Middle frontal gyrus (tissue), 1 donor: ENCODE measurements around the gene FYB1.
A peak's percentile ranks its signal among the peaks of the same experiment; 100 is the strongest.

ENCODE experiments used
- DNase-seq: peaks from one replicate; pipeline ENCODE4 v3.0.0-alpha.2; 2015; ENCODE audit warnings: low spot score; ENCODE audit errors: extremely low spot score

The FYB1 gene

GRCh38 chr5:39161578-39161977 lies 57.8 kb downstream of the FYB1 start:
- DNase-seq, result no peak

DNA sequence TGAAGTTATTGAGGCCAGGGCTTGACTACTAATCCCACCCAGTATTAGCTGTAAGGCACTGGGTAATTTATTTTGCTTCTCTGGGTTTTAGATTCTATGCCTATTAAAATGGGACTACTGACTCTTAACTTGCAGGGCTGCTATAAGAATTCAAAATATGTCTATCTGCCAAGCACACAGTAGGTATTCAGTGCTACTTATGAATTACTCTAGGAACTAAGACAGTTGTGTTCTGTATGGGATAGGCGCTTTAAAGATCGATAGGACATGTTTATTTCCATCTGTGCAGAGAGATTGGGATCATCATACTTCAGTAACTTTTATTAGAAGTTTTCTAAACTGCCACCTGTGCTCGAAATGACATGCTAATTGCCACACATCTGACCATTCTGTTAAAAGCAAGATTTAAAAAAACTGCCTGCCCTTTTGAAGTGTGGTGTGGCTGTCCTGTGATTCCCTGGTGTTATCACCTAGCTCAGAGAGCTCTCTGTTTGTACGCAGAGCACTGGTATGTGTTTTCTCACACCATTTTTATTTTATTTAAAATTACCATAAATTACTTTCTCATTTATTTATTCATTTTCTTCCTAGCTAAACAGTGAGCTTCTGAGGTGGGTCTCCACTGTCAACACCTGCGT lies 58.7 kb downstream of the FYB1 start:
- no peak for DNase-seq

DNA sequence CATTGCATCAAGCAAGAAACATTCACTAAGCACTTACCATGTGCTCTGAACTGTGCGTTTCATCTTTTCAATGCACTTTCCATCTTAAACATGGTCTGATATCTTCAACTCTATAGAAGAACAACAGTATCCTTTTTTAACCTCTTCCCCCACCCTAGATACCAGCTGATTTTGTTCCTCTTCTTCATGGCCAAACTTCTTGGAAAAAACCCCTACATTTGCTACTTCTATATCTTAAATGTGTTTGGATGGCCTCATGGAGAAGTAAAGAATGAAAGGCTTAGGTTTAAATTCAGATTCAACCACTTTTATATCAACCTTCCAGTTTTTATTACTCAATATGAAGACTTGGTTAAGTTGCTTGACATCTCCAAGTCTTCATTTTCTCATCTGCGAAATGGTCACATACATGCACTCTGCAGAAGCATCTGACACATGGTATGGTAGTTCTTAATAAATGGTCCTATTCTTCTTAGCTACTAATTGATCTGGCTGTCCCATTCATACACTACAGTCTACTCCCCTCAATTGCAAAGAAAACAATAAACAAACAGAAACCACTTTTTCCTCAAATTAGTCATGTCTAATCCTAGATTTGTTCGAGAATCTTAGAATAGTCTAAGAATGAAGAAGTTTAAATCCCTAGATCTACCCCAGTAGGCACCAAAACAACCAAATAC lies 59.4 kb downstream of the FYB1 start:
- DNase-seq, result no peak

DNA sequence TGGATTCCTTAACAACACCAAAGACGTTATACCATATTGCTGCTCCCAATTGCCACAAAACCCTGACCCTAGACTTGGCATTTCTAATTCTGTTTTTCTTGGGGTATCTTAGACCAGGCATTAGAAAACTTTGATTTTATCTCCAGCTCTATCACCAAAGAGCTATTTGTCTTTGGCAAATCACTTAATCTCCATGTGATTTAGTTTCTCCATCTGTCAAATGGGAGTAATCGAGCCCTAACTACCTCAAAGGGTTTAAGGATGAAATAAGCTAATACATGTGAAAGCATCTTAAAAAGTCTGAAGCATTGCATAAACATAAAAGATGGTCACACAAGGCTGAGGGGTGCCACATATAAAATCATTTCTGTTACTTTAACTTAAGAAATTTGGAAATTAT lies 60.6 kb downstream of the FYB1 start:
- no peak for DNase-seq

GRCh38 chr5:39158127-39158593 lies 61.2 kb downstream of the FYB1 start:
- DNase-seq, result no peak

GRCh38 chr5:39157701-39158100 lies 61.7 kb downstream of the FYB1 start:
- no peak for DNase-seq

DNA sequence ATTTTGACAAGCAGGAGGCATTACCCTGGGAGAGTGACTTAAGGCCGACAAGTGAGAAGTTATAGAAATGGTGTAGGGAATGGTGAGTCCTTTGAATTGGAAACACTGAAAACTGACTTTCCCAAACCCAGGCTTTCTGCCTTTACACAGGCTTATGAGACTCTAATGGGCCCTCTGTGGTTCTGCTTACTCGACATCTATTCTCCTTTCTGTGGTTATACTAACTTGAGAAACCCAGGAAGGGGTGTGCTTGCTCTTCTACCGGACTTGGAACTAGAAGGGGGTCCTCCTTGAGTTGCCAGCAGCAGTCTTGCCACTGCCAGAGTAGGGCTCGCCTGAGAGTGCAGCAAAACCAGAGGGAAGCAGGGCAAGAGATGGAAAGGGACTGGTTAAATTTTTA lies 63.3 kb downstream of the FYB1 start:
- DNase-seq, result no peak

DNA sequence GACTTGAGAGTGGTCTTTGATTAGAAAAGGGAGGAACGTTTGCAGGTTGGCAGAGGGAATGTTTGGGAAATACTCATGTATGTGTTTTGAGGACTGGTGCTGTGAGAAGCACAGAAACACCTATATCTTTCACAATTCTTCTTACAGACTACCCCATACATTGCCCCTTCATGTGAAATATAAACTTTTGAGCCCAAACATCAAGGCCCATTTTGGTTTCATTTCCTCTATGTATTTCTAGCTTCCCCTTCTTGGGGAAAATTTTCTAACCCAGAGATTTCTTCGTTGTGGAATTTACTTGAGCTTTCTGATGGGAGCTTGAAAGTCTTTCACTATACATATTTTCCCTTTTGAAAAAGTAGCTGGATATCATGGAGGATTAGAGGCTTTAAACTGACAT lies 67.6 kb downstream of the FYB1 start:
- no peak for DNase-seq

DNA sequence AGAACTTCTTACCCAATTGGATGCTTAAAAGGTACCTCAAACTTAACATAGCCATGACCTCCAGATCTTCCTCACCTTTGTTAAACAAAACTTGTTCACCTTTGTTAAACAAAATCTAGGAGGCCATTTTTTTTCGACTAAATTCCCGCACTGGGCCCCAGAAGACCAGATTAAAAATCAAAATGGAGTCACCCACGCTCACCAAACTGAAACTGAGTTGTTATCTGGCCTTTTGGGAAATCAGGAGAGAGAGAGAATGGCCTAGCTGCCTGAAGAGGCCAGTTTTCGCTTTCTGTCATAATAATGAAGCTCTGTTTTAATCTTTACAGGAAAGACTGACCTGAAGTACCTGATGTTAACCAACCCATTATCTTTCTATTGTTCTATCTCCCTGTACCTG lies 69.4 kb downstream of the FYB1 start:
- no peak for DNase-seq

- peak; percentile 32 for DNase-seq
These were observed 70.3 kb downstream of the FYB1 start for GRCh38 chr5:39148983-39149534.

- no peak for DNase-seq
These were observed 72.4 kb downstream of the FYB1 start for GRCh38 chr5:39146831-39147540.

DNA sequence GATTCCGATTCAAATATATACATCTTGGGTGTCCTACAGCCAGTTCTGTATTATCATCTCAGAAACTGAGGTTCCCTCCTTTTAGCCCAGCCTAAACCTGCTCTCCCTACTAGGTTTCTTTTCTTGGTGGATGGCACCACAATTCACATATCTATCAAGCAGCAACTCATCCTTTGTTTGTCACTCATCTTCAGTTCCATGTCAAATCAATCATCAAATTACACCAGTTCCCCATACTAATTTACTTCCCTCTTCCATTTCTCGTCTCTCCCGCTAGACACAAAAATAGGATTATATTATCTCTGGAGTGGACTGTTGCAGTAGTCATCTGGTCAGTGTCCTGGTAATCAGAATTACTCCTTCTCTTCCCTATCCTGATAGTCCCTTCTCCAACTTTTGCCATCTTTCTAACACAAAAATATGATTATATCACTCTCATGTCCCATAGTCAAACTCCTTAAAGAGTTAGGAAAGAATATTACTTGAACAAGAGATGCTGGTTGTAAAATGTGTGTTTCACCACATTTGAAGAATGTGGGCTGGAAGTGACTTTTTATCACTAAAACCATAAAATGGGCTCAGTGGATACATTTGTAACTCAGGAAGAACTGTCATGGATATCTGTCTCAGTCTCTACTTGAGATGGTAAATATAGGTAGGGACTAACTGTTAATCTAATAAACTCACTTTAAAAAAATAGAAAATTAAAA lies 76.1 kb downstream of the FYB1 start:
- no peak for DNase-seq

- no peak for DNase-seq
These were observed 78.7 kb downstream of the FYB1 start for GRCh38 chr5:39140558-39141168.

DNA sequence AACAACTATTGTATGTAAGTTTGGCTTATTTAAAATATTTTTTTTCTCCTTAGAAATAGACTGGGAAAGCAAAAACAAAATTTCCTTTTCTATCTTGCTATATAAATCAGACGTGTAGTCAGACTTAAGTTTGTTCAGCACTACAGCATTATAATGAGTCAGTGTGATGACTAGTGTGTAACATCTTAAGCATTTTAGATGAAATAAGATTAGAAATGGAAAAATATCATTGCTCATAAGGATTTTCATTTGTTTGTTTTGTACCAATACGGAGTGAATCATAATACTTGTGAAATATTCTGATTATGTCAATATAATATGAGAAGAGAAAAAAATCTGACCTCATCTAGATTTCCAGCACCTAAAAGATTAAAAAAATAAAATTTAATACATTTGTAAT lies 80.5 kb downstream of the FYB1 start:
- DNase-seq, result no peak

DNA sequence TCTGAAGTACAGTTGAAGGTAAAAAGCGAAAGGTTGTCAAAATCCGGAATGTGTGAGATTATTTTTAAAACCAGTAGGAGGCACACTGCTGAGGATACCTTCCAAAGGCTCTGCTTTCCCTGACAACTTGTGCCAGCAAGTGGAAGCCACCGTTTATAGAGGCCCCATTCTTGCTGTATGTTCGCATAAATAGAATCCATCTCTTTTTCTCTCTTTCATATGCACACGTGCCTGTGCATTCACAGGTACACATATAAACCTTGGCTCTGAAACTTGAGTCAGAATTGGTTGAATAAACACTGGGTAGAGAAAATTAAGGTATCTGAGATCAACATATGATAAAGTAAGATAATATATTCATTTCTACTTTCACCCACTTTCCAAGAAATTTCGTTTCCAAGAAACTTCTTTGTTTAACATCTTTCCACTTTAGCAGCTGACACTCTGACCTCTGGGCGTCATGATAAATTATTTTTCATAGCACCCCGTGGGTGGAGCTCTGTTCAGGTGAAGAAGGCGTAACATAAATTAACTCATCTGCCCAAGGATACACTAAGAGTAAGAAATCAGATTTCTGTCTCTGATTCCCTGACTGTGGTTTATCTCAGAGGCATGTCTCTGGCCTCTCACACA lies 81.4 kb downstream of the FYB1 start:
- no peak for DNase-seq

DNA sequence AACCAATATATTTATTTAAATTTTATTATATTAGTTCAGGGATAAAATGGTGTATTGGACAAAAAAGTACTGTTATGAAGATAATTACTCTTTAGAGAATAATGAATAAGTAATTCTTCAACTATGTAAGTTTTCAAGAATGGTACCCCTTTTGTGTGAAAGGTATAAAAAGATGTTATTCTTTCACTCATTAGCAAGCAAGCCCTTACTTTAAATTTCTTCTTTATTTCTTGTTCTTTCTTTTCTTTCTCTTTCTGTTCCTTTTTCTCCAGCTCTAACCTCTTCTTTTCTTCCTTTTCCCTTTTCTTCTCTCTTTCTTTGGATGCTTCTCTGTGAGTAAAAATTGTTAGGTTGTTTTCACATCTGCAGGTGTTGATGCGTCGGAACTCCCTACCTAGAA lies 82.0 kb downstream of the FYB1 start:
- no peak for DNase-seq

- DNase-seq, result no peak
These were observed 86.6 kb downstream of the FYB1 start for GRCh38 chr5:39132792-39133191.

DNA sequence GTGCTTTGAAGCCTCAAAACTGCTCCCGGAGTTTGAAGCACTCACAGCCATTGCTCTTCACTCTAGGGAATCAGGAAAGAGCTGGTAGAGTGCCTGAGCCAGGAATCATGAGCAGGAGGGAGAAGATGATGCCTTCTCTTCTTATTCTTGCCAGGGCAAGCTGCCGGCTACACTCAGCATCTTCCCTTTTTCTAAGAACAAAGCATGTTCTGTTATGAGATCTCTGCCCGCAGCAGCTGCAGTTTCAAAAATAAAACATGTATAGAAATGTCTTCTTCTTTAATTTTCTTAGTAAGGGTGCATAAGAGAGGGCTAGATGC lies 87.3 kb downstream of the FYB1 start:
- DNase-seq, result no peak

DNA sequence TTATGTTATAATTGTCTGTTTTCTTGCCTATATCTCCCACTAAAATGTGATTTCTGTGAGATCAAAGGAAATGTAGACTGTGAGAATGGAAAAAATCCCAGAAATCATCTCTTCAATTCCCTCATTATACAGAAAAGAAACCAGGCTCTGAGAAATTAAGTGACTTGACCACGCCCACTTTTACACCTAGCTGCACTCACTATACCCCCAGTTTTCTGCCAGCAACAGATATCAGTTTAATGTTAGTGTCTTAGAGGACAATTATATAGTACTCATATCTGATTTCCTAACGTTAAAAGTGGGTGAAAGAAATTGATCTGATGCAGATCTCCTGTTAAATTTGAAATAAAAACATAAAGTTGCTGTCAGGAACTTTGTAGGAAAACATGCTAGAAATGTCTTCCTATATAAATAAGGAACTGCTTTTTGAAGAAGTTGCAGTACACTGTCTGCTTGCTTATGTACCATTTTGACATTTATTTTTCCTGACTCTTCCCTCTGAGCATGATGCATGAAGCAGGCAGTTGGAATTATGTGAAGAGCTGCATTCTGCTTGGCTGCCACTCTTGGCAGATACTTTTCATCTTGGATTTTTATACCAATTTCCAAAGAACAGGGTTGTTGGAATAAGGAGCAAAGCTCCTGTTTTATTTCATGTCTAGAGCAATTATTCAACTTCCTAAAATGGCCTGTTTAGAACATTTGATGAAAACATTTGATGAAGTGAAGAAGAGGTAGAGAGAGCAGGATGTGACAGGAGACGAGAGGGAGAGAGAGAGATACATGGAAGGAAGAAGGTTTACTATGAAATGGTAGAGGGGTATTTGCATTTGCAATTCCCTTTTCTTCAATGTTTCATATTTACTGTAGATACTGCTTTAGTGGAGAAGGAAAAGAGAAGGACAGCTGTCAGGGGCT lies 87.9 kb downstream of the FYB1 start:
- DNase-seq, result no peak

DNA sequence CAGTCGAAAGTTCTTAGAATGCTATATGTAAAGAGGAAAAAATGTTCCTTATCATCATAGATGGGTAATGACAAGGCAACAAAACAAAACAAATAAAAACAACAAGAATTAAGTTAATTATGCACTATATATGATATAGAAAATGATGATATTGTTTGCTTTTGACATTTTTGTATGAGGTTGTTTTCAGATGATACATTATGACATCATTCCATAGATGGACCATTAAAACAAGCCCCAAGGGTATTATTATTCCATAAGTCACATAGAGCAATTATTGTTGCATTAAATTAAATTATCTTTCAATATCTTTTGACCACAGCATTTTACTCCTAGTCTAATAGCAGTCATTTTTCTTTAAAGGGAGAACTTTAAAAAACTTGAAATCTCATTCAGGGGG lies 88.6 kb downstream of the FYB1 start:
- no peak for DNase-seq
